ENCODE data around the gene HOOK2.
A peak's percentile ranks its signal among the peaks of the same experiment; 100 is the strongest.
"Not testable (repeated sequence)": the region's sequence is repeated elsewhere in the genome, so short reads cannot be mapped to it uniquely, and the experiment has no call there.

Gene HOOK2, protein sequence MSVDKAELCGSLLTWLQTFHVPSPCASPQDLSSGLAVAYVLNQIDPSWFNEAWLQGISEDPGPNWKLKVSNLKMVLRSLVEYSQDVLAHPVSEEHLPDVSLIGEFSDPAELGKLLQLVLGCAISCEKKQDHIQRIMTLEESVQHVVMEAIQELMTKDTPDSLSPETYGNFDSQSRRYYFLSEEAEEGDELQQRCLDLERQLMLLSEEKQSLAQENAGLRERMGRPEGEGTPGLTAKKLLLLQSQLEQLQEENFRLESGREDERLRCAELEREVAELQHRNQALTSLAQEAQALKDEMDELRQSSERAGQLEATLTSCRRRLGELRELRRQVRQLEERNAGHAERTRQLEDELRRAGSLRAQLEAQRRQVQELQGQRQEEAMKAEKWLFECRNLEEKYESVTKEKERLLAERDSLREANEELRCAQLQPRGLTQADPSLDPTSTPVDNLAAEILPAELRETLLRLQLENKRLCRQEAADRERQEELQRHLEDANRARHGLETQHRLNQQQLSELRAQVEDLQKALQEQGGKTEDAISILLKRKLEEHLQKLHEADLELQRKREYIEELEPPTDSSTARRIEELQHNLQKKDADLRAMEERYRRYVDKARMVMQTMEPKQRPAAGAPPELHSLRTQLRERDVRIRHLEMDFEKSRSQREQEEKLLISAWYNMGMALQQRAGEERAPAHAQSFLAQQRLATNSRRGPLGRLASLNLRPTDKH

DNA sequence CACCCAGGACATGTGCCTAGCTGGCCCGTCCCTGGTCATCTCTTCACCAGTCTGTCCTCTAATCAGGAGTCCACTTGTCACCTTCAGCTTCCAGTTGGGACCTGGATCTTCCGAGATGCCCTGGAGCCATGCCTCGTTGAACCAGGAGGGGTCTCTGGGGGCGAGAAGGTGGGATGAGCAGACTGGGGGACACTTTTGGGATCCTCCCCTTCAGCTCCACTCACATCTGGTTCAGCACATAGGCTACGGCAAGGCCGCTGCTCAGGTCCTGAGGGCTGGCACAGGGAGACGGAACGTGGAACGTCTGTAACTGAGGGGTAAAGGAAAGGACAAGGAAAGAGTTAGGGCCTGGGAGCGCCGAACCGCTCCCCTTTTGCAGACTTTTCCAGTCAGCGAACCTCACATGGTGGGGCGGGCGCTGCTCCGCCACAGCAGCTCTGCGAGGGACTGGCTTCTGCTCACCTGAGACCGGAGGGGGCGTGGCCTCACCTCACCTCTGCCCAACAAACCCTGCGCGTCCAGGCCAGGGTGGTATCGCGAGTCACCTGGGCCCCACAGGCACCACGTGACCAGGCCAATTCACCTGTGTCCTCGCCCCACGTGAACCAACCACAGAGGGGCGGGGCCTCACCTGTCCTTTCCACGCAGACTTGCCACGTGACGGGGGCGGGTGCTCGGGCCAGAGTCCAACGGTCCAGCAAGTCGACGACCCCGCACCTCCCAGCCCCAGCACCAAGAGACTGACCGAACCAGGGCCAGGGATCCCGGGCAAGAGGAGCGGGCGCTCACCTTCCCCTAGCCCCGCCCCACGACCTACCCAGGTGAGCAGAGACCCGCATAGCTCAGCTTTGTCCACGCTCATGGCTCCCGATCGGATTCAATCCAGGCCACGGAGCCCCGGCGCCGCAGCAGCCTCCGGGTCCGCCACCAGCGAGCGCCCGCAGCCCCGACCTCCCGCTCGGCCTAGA is at the start of gene HOOK2:
HOOK2 (minus strand) TSS at position 965 of the 968 bp plus-strand sequence; CDS start at position 862, 103 bp downstream.
- H3K27ac ChIP-seq (ENCODE audit: low read depth in 2 of 2, low read length in 2 of 2): peak within 1 kb of the TSS; percentile 97 to 99
- H3K4me3 ChIP-seq (ENCODE audit: low read length in 2 of 2): peak within 1 kb of the TSS; percentile 80 to 85
- no peaks in the 10 kb centered on the region for H3K9me3 ChIP-seq (ENCODE audit: control insufficient read depth in 2 of 2, low read length in 2 of 2)
- peak within 1 kb of the TSS; percentile 74 to 92 for H3K9ac ChIP-seq (ENCODE audit: low read depth in 1 of 2, low read length in 2 of 2)
- peaks cover 28 to 35% of the 10 kb centered on the region in 2 donors for H3K4me1 ChIP-seq (ENCODE audit: control insufficient read depth in 2 of 2, insufficient read depth in 2 of 2, low read length in 2 of 2)
- no peaks in the 10 kb centered on the region for H3K27me3 ChIP-seq (ENCODE audit: control insufficient read depth in 2 of 2, insufficient read depth in 2 of 2, low read length in 2 of 2)
- no peaks in the 10 kb centered on the region for H3K36me3 ChIP-seq (ENCODE audit: control insufficient read depth in 2 of 2, insufficient read depth in 2 of 2, low read length in 2 of 2)

DNA sequence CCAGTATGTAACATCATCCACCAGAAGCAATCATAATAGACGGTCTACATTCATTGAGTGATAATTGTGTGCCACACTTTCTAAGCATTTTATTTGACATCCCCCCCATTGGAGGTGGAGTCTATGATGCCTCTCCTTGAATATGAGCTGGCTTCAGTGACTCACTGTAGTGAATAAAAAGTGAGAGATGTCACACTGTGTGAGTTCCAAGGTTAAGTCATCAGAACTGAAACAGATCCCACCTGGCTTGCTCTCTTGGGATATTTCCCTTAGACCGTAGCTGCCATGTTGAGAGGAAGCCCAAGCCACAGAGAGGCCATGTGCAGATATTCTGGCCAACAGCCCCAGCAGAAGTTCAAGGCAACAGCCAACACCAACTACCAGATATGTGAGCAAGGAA is 46.4 kb upstream of the HOOK2 start:
- H3K36me3 ChIP-seq (ENCODE audit: control insufficient read depth in 2 of 2, insufficient read depth in 2 of 2, low read length in 2 of 2): no peaks in the 10 kb centered on the region
- no peak overlapping the region for H3K27ac ChIP-seq (ENCODE audit: low read depth in 2 of 2, low read length in 2 of 2)
- no peak overlapping the region for H3K4me3 ChIP-seq (ENCODE audit: low read length in 2 of 2)
- no peaks in the 10 kb centered on the region for H3K9me3 ChIP-seq (ENCODE audit: control insufficient read depth in 2 of 2, low read length in 2 of 2)
- peaks cover 0 to 2% of the 10 kb centered on the region in 2 donors for H3K4me1 ChIP-seq (ENCODE audit: control insufficient read depth in 2 of 2, insufficient read depth in 2 of 2, low read length in 2 of 2)
- peaks cover 5 to 8% of the 10 kb centered on the region in 2 donors for H3K27me3 ChIP-seq (ENCODE audit: control insufficient read depth in 2 of 2, insufficient read depth in 2 of 2, low read length in 2 of 2)
- H3K9ac ChIP-seq (ENCODE audit: low read depth in 1 of 2, low read length in 2 of 2): no peak overlapping the region

DNA sequence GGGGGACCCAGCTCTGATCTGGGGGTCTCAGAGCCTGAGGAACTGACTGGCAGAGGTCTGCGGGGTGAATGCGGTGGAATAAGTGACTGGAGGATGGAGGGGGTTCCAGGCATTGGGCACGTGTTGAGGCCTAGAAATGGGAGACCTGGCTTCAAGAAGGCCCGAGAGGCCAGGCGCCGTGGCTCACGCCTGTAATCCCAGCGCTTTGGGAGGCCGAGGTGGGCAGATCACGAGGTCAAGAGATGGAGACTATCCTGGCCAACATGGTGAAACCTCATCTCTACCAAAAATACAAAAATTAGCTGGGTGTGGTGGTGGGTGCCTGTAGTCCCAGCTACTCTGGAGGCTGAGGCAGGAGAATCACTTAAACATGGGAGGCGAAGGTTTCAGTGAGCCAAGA is 42.5 kb upstream of the HOOK2 start:
- H3K9me3 ChIP-seq (ENCODE audit: control insufficient read depth in 2 of 2, low read length in 2 of 2): not testable (repeated sequence)

DNA sequence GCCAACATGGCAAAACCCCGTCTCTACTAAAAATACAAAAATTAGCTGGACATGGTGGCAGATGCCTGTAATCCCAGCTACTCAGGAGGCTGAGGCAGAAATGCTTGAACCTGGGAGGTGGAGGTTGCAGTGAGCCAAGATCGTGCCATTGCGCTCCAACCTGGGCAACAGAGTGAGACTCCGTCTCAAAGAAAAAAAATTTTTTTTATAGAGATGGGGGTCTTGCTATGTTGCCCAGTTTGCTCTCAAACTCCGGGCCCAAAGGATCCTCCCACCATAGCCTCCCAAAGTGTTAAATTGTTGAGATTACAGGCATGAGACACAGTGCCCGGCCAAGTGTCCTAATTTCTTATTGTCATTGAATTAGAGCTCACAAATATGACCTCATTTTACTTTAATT is 41.8 kb upstream of the HOOK2 start:
- H3K9ac ChIP-seq (ENCODE audit: low read depth in 1 of 2, low read length in 2 of 2); H3K36me3 ChIP-seq (ENCODE audit: control insufficient read depth in 2 of 2, insufficient read depth in 2 of 2, low read length in 2 of 2); H3K27me3 ChIP-seq (ENCODE audit: control insufficient read depth in 2 of 2, insufficient read depth in 2 of 2, low read length in 2 of 2); H3K9me3 ChIP-seq (ENCODE audit: control insufficient read depth in 2 of 2, low read length in 2 of 2); H3K4me3 ChIP-seq (ENCODE audit: low read length in 2 of 2); H3K4me1 ChIP-seq (ENCODE audit: control insufficient read depth in 2 of 2, insufficient read depth in 2 of 2, low read length in 2 of 2); H3K27ac ChIP-seq (ENCODE audit: low read depth in 2 of 2, low read length in 2 of 2): not testable (repeated sequence)

More for the DNA sequence above, 42.5 kb upstream of the HOOK2 start:
- H3K4me3 ChIP-seq (ENCODE audit: low read length in 2 of 2); H3K4me1 ChIP-seq (ENCODE audit: control insufficient read depth in 2 of 2, insufficient read depth in 2 of 2, low read length in 2 of 2); H3K9ac ChIP-seq (ENCODE audit: low read depth in 1 of 2, low read length in 2 of 2); H3K36me3 ChIP-seq (ENCODE audit: control insufficient read depth in 2 of 2, insufficient read depth in 2 of 2, low read length in 2 of 2); H3K27ac ChIP-seq (ENCODE audit: low read depth in 2 of 2, low read length in 2 of 2); H3K27me3 ChIP-seq (ENCODE audit: control insufficient read depth in 2 of 2, insufficient read depth in 2 of 2, low read length in 2 of 2): not testable (repeated sequence)

DNA sequence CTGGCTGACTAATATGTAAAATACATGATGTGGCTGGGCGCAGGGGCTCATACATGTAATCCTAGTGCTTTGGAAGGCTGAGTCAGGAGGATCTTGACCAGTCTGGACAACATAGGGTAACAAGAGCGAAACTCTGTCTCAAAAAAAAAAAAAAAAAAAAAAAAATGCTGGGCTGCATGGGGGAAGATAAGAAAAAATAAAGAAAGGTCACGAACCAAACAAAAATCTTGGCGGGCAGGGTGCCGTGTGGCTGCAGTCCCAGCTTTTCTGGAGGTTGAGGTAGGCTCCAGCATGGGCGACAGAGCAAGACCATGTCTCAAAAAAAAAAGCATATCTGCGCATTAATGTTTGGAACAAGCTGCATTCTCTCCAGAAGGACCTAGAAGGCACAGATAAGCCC is 39.7 kb upstream of the HOOK2 start:
- no peaks in the 10 kb centered on the region for H3K27me3 ChIP-seq (ENCODE audit: control insufficient read depth in 2 of 2, insufficient read depth in 2 of 2, low read length in 2 of 2)
- no peaks in the 10 kb centered on the region for H3K9me3 ChIP-seq (ENCODE audit: control insufficient read depth in 2 of 2, low read length in 2 of 2)
- no peak overlapping the region for H3K9ac ChIP-seq (ENCODE audit: low read depth in 1 of 2, low read length in 2 of 2)
- no peaks in the 10 kb centered on the region for H3K4me1 ChIP-seq (ENCODE audit: control insufficient read depth in 2 of 2, insufficient read depth in 2 of 2, low read length in 2 of 2)
- no peaks in the 10 kb centered on the region for H3K36me3 ChIP-seq (ENCODE audit: control insufficient read depth in 2 of 2, insufficient read depth in 2 of 2, low read length in 2 of 2)
- H3K4me3 ChIP-seq (ENCODE audit: low read length in 2 of 2): no peak overlapping the region
- no peak overlapping the region for H3K27ac ChIP-seq (ENCODE audit: low read depth in 2 of 2, low read length in 2 of 2)

GRCh38 chr19:12806242-12807081 is 31.1 kb upstream of the HOOK2 start, which contains the start of gene RNASEH2A:
Gene RNASEH2A (plus strand): TSS chr19:12806584. CDS start chr19:12806674, 90 bp downstream.
- peak within 1 kb of the TSS; percentile 75 for H3K4me3 ChIP-seq (ENCODE audit: low read length in 2 of 2)
- peak within 1 kb of the TSS; percentile 38 to 58 for H3K27ac ChIP-seq (ENCODE audit: low read depth in 2 of 2, low read length in 2 of 2)
- peak within 1 kb of the TSS; percentile 55 to 69 for H3K9ac ChIP-seq (ENCODE audit: low read depth in 1 of 2, low read length in 2 of 2)
- H3K36me3 ChIP-seq (ENCODE audit: control insufficient read depth in 2 of 2, insufficient read depth in 2 of 2, low read length in 2 of 2): no peaks in the 10 kb centered on the region
- no peaks in the 10 kb centered on the region for H3K9me3 ChIP-seq (ENCODE audit: control insufficient read depth in 2 of 2, low read length in 2 of 2)
- H3K27me3 ChIP-seq (ENCODE audit: control insufficient read depth in 2 of 2, insufficient read depth in 2 of 2, low read length in 2 of 2): no peaks in the 10 kb centered on the region
- H3K4me1 ChIP-seq (ENCODE audit: control insufficient read depth in 2 of 2, insufficient read depth in 2 of 2, low read length in 2 of 2): peaks cover 19% of the 10 kb centered on the region in 2 donors

DNA sequence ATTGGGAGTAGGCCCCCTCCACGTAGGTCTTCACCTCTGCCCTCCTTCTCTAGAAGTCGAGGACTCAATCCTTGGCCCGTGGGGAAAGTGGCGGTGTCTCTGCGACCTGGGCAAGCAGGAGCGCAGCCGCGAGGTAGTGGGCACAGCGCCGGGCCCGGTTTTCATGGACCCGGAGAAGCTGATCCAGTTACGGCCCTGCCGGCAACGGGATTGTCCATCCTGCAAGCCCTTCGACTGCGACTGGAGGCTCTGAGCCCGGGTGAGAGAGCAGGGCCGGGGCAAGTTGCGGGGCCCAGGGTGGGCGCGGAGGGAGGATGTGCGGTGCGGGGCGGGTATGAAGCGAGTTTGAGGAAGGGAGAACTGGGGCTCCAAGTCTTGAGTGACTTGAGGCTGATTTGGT is 28.7 kb upstream of the HOOK2 start:
- Histone ChIP-seq H3K9me3 (ENCODE audit: control insufficient read depth in 2 of 2, low read length in 2 of 2) (no peaks in the 10 kb centered on the region), H3K4me3 (ENCODE audit: low read length in 2 of 2) (no peak overlapping the region), H3K9ac (ENCODE audit: low read depth in 1 of 2, low read length in 2 of 2) (no peak overlapping the region), H3K36me3 (ENCODE audit: control insufficient read depth in 2 of 2, insufficient read depth in 2 of 2, low read length in 2 of 2) (peaks cover 0 to 12% of the 10 kb centered on the region in 2 donors), H3K27ac (ENCODE audit: low read depth in 2 of 2, low read length in 2 of 2) (no peak overlapping the region), H3K4me1 (ENCODE audit: control insufficient read depth in 2 of 2, insufficient read depth in 2 of 2, low read length in 2 of 2) (peaks cover 22 to 27% of the 10 kb centered on the region in 2 donors), H3K27me3 (ENCODE audit: control insufficient read depth in 2 of 2, insufficient read depth in 2 of 2, low read length in 2 of 2) (no peaks in the 10 kb centered on the region)

- no peaks in the 10 kb centered on the region for H3K27me3 ChIP-seq (ENCODE audit: control insufficient read depth in 2 of 2, insufficient read depth in 2 of 2, low read length in 2 of 2)
- peak overlapping the region; percentile 51 to 52 for H3K27ac ChIP-seq (ENCODE audit: low read depth in 2 of 2, low read length in 2 of 2)
- peak overlapping the region; percentile 83 to 95 for H3K4me3 ChIP-seq (ENCODE audit: low read length in 2 of 2)
- no peaks in the 10 kb centered on the region for H3K9me3 ChIP-seq (ENCODE audit: control insufficient read depth in 2 of 2, low read length in 2 of 2)
- peak overlapping the region; percentile 60 to 83 for H3K9ac ChIP-seq (ENCODE audit: low read depth in 1 of 2, low read length in 2 of 2)
- H3K36me3 ChIP-seq (ENCODE audit: control insufficient read depth in 2 of 2, insufficient read depth in 2 of 2, low read length in 2 of 2): peaks cover 0 to 12% of the 10 kb centered on the region in 2 donors
- peaks cover 22 to 27% of the 10 kb centered on the region in 2 donors for H3K4me1 ChIP-seq (ENCODE audit: control insufficient read depth in 2 of 2, insufficient read depth in 2 of 2, low read length in 2 of 2)
Observed at GRCh38 chr19:12802267-12803106, 27.1 kb upstream of the HOOK2 start.
